Stimulated activated CD4-positive, alpha-beta T cell treated with anti-CD3 and anti-CD28 coated beads, Interleukin-1b, Interleukin-23, amount 100 ng/mL, for 1 hour (primary cell): ENCODE data around the gene PRKD3.

Experiments used
- DNase-seq, 2 donors: peaks; one replicate each; pipeline ENCODE4 v3.0.0-alpha.2; 2020; ENCODE audit warnings: low read depth in 2 of 2

Gene PRKD3

DNA sequence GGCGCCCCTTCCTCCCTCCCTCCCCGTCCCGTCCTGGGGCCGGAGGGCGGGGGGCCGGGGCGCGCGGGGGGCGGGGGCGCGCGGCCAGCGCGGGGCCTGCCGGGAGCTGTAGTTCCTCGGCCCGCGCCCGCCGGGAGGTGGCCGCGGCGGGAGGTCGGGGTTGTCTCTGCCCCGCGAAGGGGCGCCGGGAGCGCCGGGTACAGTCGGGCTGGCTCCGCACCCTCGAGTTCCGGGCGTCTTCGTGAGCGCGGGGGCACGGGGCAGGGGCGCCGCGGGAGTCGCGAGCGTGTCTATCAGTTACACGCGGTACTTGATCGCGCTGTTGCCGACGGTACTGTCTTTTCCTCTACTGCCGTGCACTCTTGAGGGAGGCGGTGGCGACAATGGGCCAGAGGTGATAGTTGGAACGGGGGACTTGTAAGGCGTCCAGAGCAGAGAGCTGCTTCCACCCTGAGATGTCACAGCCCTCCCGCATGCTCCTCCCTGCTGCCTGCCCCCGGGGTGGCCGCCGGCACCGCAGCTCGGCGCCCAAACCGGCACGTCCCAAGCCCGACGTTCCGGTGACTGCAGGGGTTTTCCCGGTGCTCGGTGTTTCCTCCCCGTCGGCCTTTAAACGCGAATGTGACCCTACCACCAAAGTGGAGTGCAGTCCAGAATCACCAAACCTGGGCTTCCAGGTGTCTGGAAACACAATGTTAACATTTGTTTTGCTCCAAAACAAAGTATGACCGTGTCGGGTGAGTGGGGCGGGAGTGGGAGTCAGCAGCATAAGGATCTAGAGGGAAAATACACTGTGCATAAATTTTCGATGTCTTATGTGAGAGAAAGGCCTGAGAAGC, at the start of gene PRKD3:
TSS of gene PRKD3 (minus strand) at position 48 of the 839 bp plus-strand sequence. CDS start 8,309 bp downstream, outside the sequence.
- DNase-seq: peak in 1 of 2 donors; percentile 44

DNA sequence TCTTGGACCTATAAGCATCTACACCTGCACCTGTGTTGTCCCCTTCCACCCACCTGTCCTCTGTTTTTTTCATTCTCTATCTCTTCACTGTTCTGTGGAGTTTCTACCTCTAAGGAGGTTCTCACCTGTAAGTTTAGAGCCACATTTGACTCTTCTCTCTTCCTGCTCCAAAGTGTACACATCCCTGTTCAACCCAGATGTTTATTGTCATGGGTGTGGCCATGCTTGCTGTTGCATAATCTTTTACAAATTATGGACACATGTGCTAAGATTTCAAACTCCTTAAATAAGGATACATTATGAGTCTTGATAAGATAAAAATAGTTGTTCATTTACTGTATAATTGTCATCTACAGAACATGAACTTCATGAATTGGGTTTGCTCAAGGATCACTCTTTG, 47.4 kb upstream of the PRKD3 start:
- no peak for DNase-seq

DNA sequence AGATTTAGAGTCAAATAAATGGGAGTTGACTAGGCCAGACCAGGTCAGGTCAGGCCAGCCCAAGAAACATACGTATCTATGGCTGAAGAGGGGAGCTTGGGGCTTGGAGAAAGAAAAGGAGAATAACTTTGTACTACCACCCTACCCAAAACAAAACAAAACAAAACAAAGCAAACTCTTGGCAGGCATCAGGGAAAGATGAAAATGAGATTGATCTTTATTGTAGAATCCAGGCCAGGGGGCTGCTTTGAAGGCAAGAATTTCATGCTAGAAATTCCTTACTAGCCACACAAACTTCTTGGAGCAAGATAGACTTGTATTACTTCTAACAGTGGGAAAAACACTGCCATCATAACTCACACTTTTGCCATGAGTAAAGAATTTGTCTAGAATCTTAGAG, 46.0 kb upstream of the PRKD3 start:
- DNase-seq: no peak

DNA sequence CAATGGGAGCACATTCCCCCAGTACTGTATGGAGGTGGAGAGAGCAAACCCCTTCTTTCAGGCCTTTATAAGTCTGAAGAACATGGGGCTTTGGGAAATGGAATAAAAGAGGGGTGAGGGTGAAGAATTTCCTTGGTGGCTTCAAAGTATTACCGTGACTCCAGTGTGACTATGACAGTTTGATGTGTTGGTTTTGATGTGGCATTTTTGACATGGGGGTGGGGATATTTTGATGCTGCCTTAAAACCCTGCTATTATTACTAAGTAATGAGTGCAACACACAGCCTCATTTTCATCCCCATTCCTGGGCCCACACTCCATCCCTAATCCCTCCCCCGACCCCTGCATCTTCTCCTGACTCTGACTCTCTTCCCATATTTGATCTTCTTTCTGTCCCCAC, 43.4 kb upstream of the PRKD3 start:
- DNase-seq: no peak

GRCh38 chr2:37367310-37367709, 42.7 kb upstream of the PRKD3 start:
- DNase-seq: no peak

DNA sequence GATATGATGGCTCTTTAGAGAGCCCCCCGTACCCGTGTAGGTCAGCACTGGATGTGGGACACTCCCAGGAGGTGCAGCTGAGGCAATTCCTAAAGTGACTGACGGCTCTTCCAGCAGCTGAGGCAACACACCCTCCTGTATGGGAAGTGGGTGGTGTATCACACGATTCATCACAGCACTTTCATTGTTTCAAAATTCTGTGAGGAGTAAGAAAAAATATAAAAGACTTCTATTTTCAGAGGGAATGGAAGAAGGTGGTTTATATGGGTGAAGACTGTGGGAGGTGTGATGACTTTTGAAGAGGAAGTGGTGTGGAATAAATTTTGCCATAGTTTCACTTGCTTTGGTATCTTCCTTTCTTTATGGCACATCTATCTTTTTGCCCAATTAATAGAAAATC, 42.1 kb upstream of the PRKD3 start:
- no peak for DNase-seq

- no peak for DNase-seq
These were observed 41.0 kb upstream of the PRKD3 start for GRCh38 chr2:37365669-37366068.

DNA sequence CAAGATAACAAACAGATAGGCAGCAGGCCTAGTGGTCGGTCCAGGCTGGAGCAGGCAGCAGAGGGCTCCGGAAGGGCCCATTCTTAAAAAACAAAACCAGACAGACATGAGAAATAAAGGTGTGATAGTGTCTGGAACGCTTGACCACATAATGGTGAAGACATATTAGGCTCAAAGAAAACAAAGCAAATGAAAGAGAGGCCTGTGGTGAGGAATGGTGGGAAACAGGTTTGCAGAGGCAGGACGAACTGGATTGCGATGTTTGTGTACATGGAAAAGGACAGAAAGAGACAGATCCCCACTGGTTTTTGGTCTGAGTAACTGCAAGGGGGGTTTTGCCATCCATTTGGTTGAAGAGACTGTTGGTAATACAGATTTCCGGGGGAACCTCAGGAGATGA, 39.7 kb upstream of the PRKD3 start:
- no peak for DNase-seq

- no peak for DNase-seq
These were observed 37.5 kb upstream of the PRKD3 start for GRCh38 chr2:37361994-37362698.

- no peak for DNase-seq
These were observed 36.7 kb upstream of the PRKD3 start for GRCh38 chr2:37361216-37361815.

GRCh38 chr2:37358466-37358865, 33.8 kb upstream of the PRKD3 start:
- no peak for DNase-seq

GRCh38 chr2:37357530-37357929, 32.9 kb upstream of the PRKD3 start:
- no peak for DNase-seq

DNA sequence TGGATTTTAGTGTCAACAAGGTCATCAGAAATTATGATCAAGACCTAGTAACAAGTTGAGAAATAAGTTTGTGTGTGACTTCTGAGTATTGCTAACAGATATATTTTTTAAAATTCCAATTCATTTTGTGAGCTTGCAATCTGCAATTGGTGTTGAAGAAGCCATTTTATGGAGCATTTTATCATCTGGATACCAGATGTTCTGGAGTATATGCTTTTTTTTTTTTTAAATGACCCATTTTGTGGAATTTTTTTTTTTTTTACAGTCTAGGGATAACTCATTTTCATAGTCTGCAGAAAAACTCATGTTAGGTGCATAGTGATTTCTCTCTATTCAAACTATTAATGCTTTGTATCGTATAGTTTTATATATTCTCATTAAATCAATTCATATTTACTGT, 32.4 kb upstream of the PRKD3 start:
- DNase-seq: no peak

DNA sequence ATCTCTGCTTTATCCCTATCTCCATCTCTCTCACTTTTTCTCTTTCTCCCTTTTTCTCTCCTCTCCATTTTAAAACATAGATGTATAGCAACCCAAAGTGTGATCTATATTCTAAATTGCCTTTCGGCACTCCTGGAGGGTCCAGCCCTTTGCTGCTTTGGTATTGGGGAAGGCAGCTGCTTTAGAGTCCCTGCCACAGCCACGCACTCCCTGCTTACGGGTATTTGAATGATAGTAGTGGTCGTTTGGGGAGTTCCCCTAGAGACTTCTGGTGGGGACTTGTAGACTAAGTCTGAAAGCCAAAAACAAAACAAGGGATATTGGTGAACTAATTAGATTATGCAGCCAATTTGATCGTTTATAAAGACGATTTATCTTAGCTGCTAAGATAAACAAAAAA, 31.7 kb upstream of the PRKD3 start:
- DNase-seq: no peak

GRCh38 chr2:37355735-37356134, 31.1 kb upstream of the PRKD3 start:
- no peak for DNase-seq

GRCh38 chr2:37354531-37354930, 29.9 kb upstream of the PRKD3 start:
- no peak for DNase-seq

DNA sequence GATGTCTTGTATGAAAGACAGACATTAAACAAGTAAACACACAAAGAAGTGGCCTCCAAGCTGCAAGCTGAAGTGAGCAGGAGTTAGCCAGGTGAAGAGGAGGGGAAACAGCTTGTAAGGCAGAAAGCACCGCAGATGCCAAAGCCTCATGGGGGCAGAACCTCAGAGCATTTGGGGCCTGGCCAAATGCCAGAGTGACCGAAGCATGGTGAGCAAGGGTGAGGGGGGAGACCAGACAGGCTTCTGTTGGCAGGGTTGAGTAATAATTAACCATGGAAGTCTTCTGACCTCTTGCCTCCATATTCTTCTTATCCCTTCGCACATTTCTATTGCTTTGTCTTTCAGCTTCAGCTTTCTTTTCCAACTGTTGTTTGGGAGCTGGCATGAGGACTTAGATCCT, 25.4 kb upstream of the PRKD3 start:
- no peak for DNase-seq

DNA sequence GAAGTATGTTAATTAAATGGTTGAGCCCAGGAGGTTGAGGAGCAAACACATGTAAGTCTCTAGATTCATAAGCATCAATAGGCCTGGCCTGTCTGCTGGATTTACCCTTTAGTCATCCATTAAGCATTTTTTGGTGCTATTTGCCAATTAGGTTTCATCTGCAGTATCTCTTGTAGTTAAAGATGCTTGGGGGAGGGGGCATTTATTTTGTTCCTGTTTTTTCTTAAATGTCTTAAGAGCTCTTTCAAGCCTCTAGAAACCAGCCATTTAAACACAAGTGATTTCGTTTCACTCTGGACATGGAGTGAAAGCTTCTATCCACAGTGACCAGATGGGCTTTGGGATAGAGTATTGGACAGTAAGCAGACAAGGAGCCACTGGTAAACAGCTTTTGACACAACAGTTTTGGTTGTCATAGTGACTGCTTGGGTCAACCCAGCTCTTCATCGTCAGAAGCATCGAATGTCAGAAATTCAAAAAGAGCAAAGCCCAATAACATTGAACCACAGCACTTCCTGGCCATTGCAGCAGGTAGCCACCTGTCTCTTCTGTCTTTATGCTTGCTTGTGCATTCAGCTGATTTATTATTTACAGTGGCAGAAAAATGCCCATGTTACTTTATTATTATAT, 24.7 kb upstream of the PRKD3 start:
- DNase-seq: no peak

- no peak for DNase-seq
These were observed 23.5 kb upstream of the PRKD3 start for GRCh38 chr2:37348155-37348554.

DNA sequence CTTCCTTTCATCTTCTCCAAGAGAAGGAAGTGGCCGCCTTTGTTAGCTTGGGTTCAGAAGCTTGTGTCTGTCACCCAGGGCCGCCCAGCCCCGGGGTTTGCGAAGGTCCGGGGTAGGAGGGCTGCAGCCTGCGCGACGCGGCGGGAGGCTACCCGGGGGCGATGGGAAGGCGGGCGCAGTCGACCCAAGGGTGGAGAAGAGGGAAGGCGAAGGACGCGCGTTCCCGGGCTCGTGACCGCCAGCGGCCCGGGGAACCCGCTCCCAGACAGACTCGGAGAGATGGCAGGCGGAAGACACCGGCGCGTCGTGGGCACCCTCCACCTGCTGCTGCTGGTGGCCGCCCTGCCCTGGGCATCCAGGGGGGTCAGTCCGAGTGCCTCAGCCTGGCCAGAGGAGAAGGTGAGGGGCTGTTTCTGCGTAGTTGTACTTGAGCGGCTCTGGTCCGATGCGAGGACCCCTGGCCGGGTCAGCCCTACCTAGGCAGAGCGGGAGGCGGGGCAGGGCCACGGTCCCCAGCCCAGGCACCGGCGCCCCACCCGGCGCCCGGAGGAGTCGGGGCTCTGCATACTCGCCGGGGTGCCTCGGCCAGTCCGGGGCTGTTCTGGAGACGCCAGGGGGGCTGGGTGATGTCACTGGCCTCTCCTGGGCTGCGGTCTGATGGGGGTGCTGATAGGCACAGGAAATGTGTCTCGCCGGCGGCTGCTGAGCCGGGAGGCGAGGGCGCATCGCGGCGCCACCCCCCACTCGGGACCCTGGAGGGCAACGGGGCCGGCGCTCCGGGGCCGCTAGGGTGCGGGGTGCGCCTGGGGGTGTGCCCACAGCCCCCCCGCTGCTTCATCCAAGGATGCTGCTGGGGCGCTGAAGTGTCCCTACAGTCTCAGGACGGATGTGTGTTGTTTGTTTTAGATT, 20.1 kb upstream of the PRKD3 start, which contains the start of gene QPCT:
TSS of gene QPCT (plus strand) at position 178 of the 909 bp plus-strand sequence. CDS start at position 280, 102 bp downstream.
- peak in 1 of 2 donors; percentile 45 for DNase-seq
